ENCODE results near the gene SP2. TPM values are rescaled to one million over a fixed set of nuclear protein-coding genes. Genes with fewer than 3 reads are reported as not detected.

The SP2 gene
- total and polyA plus RNA-seq, 2 of the 8 experiments (the other 6 are each of a cell fraction or from before 2014, with no cell fraction given): 5.6 to 13.8 TPM

DNA sequence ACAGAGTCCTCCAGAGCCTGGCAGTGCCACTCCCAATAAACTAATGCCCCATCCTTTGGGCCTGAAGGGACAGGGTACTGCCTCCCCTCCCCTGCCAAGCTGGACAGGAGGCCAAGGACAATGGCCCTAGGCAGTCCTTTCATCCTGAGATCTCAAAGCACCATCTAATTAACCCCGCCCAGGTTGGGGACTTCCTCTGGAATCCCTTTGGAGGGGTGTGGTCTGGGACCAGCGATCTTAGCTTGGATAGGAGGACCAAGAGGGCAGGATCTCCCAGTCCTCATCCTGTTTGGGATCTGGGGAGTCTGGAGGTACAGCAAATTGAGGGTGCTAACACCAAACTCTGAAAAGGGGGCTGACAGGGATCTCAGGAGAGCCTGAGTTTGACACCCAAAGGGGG, 26.9 kb upstream of the SP2 start:
- H3K79me1 ChIP-seq (ENCODE audit: low read depth, low read length): no peaks in the 10 kb centered on the region
- H2BK20ac ChIP-seq (ENCODE audit: low read length): no peak overlapping the region
- H2BK15ac ChIP-seq (ENCODE audit: low read length): peak overlapping the region; percentile 67; the same call in 1 of the 2 replicates
- no peaks in the 10 kb centered on the region for H4K20me1 ChIP-seq (replicated peaks in 1 of 2; ENCODE audit: control insufficient read depth in 1 of 2, insufficient read depth in 2 of 2, low read length in 2 of 2)
- H4K5ac ChIP-seq (ENCODE audit: insufficient read length, low read depth, low read length): no peak overlapping the region
- H2AK5ac ChIP-seq (ENCODE audit: low read depth, low read length): no peak overlapping the region
- no peak for DNase-seq (ENCODE audit: low read depth in 1 of 2, low spot score in 2 of 2)
- H3K9me3 ChIP-seq (ENCODE audit: insufficient read depth in 2 of 2, low read depth in 1 of 2, low read length in 1 of 2): no peaks in the 10 kb centered on the region
- 62% methylated on average over 2 of the region's 2 CpGs; no CpG with 5 or more reads in 1 of the 2 experiments for WGBS, 2 experiments (ENCODE audit: extremely low coverage in 1 of 2, insufficient coverage in 1 of 2, insufficient read length in 1 of 2, insufficient replicate concordance in 2 of 2, low coverage in 1 of 2, low lambda C conversion rate in 2 of 2, missing lambda C conversion rate in 1 of 2)
- no peak overlapping the region for H3K9ac ChIP-seq (replicated peaks in 1 of 4; ENCODE audit: extremely low read depth in 1 of 4, low read depth in 3 of 4, low read length in 3 of 4)
- FAIRE-seq: no peak
- no peaks in the 10 kb centered on the region for H3K36me3 ChIP-seq (ENCODE audit: control insufficient read depth in 2 of 4, insufficient read depth in 4 of 4, low read length in 3 of 4)
- no peak overlapping the region for H2BK5ac ChIP-seq (ENCODE audit: low read depth, low read length)
- peaks cover 3 to 21% (median 16%) of the 10 kb centered on the region in 4 experiments; a peak in 5 of 7 replicates for H3K27me3 ChIP-seq (replicated peaks in 1 of 4; ENCODE audit: control insufficient read depth in 3 of 4, extremely low read depth in 1 of 4, insufficient read depth in 3 of 4, low read length in 3 of 4)
- no peak overlapping the region for H4K91ac ChIP-seq (replicated peaks; ENCODE audit: insufficient read length, low read length)
- H2AFZ ChIP-seq (ENCODE audit: low read length): no peak overlapping the region
- H3K27ac ChIP-seq (ENCODE audit: low read depth, low read length): no peak overlapping the region
- no peak overlapping the region for H3K18ac ChIP-seq (ENCODE audit: extremely low read depth, low read length)
- H3K56ac ChIP-seq (replicated peaks; ENCODE audit: insufficient read length, low read depth, low read length): no peak overlapping the region
- H3K79me2 ChIP-seq (ENCODE audit: control insufficient read depth in 1 of 2, insufficient read depth in 2 of 2, low read length in 2 of 2): no peaks in the 10 kb centered on the region
- POLR2A ChIA-PET (ENCODE audit: partially characterized antibody): interaction anchor here (0.7 to 1.6 kb wide), 4 partner anchors 13 to 26 kb away, joined by 4 to 5 read pairs (median 4); partner anchors contain the start of genes SP2 and SP6
- no peak overlapping the region; the same call in 1 of the 2 replicates for H4K8ac ChIP-seq (ENCODE audit: extremely low read depth, insufficient read depth, low read length)
- no peak overlapping the region; a peak in 1 of 4 replicates for H3K4me2 ChIP-seq (ENCODE audit: insufficient read depth in 1 of 2, low read depth in 2 of 2, low read length in 2 of 2)
- H3K23me2 ChIP-seq (ENCODE audit: low read depth, low read length): peaks cover 4% of the 10 kb centered on the region; the same call in 1 of the 2 replicates
- no peak overlapping the region for H3K14ac ChIP-seq (ENCODE audit: insufficient read length)
- no peak overlapping the region for H2BK12ac ChIP-seq (ENCODE audit: low read depth, low read length)
- H3K4me3 ChIP-seq (ENCODE audit: extremely low read depth in 1 of 4, insufficient read depth in 2 of 4, low read depth in 3 of 4, low read length in 4 of 4): no peak overlapping the region
- H3K4me1 ChIP-seq (replicated peaks in 1 of 4; ENCODE audit: control insufficient read depth in 3 of 4, insufficient read depth in 4 of 4, low read length in 3 of 4): peaks cover 16 to 29% (median 18%) of the 10 kb centered on the region in 4 experiments
- no peak overlapping the region for H3K23ac ChIP-seq (ENCODE audit: insufficient read length)
- CTCF ChIA-PET (ENCODE audit: partially characterized antibody): interaction anchor here (1.6 to 10.7 kb wide), 3 partner anchors 15 to 24 kb away, joined by 4 to 257 read pairs (median 26); partner anchors contain the start of genes SCRN2 and SP6
- H2BK120ac ChIP-seq (replicated peaks; ENCODE audit: low read depth, low read length): no peak overlapping the region
- no peak overlapping the region for H3K4ac ChIP-seq (replicated peaks; ENCODE audit: insufficient read length, low read depth, low read length)
- TF ChIP-seq SIX5 (IDR thresholded peaks at IDR 0.05; ENCODE audit: low read depth, low read length): no peak
- no peak for TF ChIP-seq POLR2AphosphoS5 (IDR thresholded peaks at IDR 0.05; ENCODE audit: low read depth, low read length)
- no peak for TF ChIP-seq GTF2F1 (IDR thresholded peaks at IDR 0.05; ENCODE audit: borderline replicate concordance, low read depth, low read length)
- TF ChIP-seq RAD21 (IDR thresholded peaks at IDR 0.05 in 1 of 2, conservative IDR thresholded peaks at IDR 0.05 in 1 of 2; ENCODE audit: low read depth in 2 of 2, low read length in 2 of 2): no peak
- TF ChIP-seq BRCA1 (IDR thresholded peaks at IDR 0.05; ENCODE audit: low read depth, low read length): no peak
- TF ChIP-seq, protein P1, sequence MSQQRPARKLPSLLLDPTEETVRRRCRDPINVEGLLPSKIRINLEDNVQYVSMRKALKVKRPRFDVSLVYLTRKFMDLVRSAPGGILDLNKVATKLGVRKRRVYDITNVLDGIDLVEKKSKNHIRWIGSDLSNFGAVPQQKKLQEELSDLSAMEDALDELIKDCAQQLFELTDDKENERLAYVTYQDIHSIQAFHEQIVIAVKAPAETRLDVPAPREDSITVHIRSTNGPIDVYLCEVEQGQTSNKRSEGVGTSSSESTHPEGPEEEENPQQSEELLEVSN (IDR thresholded peaks at IDR 0.05): no peak
- no peak for TF ChIP-seq PHF8 (conservative IDR thresholded peaks at IDR 0.05; ENCODE audit: low read depth, low read length)
- TF ChIP-seq RFX5 (IDR thresholded peaks at IDR 0.05; ENCODE audit: borderline replicate concordance, low read depth, low read length): no peak
- no peak for TF ChIP-seq EZH2 (IDR thresholded peaks at IDR 0.05; ENCODE audit: low read depth, low read length, severe bottlenecking)
- TF ChIP-seq EP300 (IDR thresholded peaks at IDR 0.05; ENCODE audit: borderline replicate concordance in 1 of 2, low read depth in 2 of 2, low read length in 2 of 2): no peak
- no peak for TF ChIP-seq NRF1 (IDR thresholded peaks at IDR 0.05; ENCODE audit: low read depth, low read length)
- TF ChIP-seq ASH2L (IDR thresholded peaks at IDR 0.05; ENCODE audit: low read length): no peak
- no peak for TF ChIP-seq CHD2 (IDR thresholded peaks at IDR 0.05; ENCODE audit: low read length)
